HCT116 (cell line): ENCODE results near the gene CFAP92. TPM values are rescaled to one million over a fixed set of nuclear protein-coding genes. Genes with fewer than 3 reads are reported as not detected.

Source experiments
- ATAC-seq: fragments of 200-7000 bp; cut with Tn5 transposase; 2 replicates; pipeline ENCODE4 v1.9.1; 2020; ENCODE audit warnings: mild to moderate bottlenecking, moderate library complexity
- BruUV-seq: library from RNA; stranded (reverse); fragments of 400-500 nt; replicated peaks from 2 replicates; lab custom pipeline; 2021; lab: Mats Ljungman, UMichigan
- CTCF ChIA-PET: fragments of 300-600 bp; sonication (Branson Sonifier 250); formaldehyde crosslinking; loops from one replicate; lab custom pipeline; 2021; ENCODE audit warnings: antibody characterized with exemption; lab: Charles Lee
- POLR2A ChIA-PET: fragments of 300-600, 350-600 bp; sonication (Branson Sonifier 250); formaldehyde crosslinking; loops from one replicate; lab custom pipeline; 2021; ENCODE audit warnings: antibody characterized with exemption; lab: Charles Lee
- RAD21 ChIA-PET, 2 experiments: fragments of 300-600 bp; sonication (Branson Sonifier 250); formaldehyde crosslinking; loops; one replicate each; lab custom pipeline; 2023; ENCODE audit warnings: low total read pairs in 2 of 2; ENCODE audit not compliant: uncharacterized antibody in 2 of 2, unreplicated experiment in 2 of 2, low non-redundant PET in 1 of 2; lab: Charles Lee
- DNase-seq: peaks from one replicate; pipeline ENCODE4 v3.0.0-alpha.2; 2010; ENCODE audit warnings: low read depth, low spot score
- H2AFZ ChIP-seq: fragments of 200-600 bp; shearing (Covaris generic), sonication (generic); 2 replicates; pipeline ENCODE4 v1.6.1; 2017; ENCODE audit warnings: low read depth, mixed run types, mixed read lengths, antibody characterized with exemption, low read length; ENCODE audit not compliant: poor library complexity, severe bottlenecking
- H3K27ac ChIP-seq: 2 replicates; pipeline ENCODE4 v1.5.1; 2012; ENCODE audit warnings: low read depth, low read length
- H3K27me3 ChIP-seq: fragments of 200-600 bp; sonication (generic); 2 replicates; pipeline ENCODE4 v1.6.1; 2016; ENCODE audit warnings: mixed run types, low read length, mixed read lengths; ENCODE audit not compliant: insufficient read depth
- H3K36me3 ChIP-seq, 2 experiments: fragments of 200-500 bp in 1 of 2; fragments of 200-600 bp in 1 of 2; sonication (Bioruptor generic) in 1 of 2; sonication (generic) in 1 of 2; 2 replicates each; pipeline versions ENCODE4 v1.5.1 to v1.6.1; 2014 to 2016; ENCODE audit warnings: low read length in 2 of 2, inconsistent platforms in 1 of 2, mixed read lengths in 1 of 2, mixed run types in 1 of 2; ENCODE audit not compliant: insufficient read depth in 2 of 2, control insufficient read depth in 1 of 2
- H3K4me1 ChIP-seq, 2 experiments: fragments of 200-600 bp in 1 of 2; sonication (generic) in 1 of 2; 2 replicates each; pipeline versions ENCODE4 v1.5.1 to v1.6.1; 2012 to 2017; ENCODE audit warnings: low read length in 2 of 2, inconsistent platforms in 1 of 2, mild to moderate bottlenecking in 1 of 2, mixed read lengths in 1 of 2, mixed run types in 1 of 2, moderate library complexity in 1 of 2; ENCODE audit not compliant: insufficient read depth in 2 of 2, control insufficient read depth in 1 of 2
- H3K4me2 ChIP-seq: fragments of 200-600 bp; sonication (generic); 2 replicates; pipeline ENCODE4 v1.6.1; 2017; ENCODE audit warnings: mixed run types, low read length, mixed read lengths
- H3K4me3 ChIP-seq, 2 experiments: fragments of 200-600 bp in 1 of 2; sonication (generic) in 1 of 2; replicated peaks in 1 of 2; 2 replicates each; pipeline ENCODE4 v1.5.1; 2011 to 2016; ENCODE audit warnings: low read length in 2 of 2, control low read depth in 1 of 2, low read depth in 1 of 2, mild to moderate bottlenecking in 1 of 2, mixed read lengths in 1 of 2, mixed run types in 1 of 2
- H3K79me2 ChIP-seq: fragments of 200-600 bp; sonication (generic); 2 replicates; pipeline ENCODE4 v1.6.1; 2017; ENCODE audit warnings: mild to moderate bottlenecking, mixed run types, low read length, moderate library complexity, mixed read lengths; ENCODE audit not compliant: insufficient read depth
- H3K9ac ChIP-seq: fragments of 200-600 bp; sonication (generic); 2 replicates; pipeline ENCODE4 v1.6.1; 2016; ENCODE audit warnings: low read length, mixed read lengths
- H3K9me2 ChIP-seq: fragments of 200-600 bp; sonication (generic), shearing (Covaris generic); 2 replicates; pipeline ENCODE4 v1.6.1; 2017; ENCODE audit warnings: mixed run types, mild to moderate bottlenecking, moderate library complexity; ENCODE audit not compliant: insufficient read depth
- H3K9me3 ChIP-seq, 2 experiments: fragments of 200-500 bp in 1 of 2; fragments of 200-600 bp in 1 of 2; sonication (Bioruptor generic) in 1 of 2; sonication (generic) in 1 of 2; 2 replicates each; pipeline ENCODE4 v1.6.1; 2014 to 2017; ENCODE audit warnings: low read length in 2 of 2, mixed read lengths in 2 of 2, inconsistent platforms in 1 of 2, low read depth in 1 of 2, mild to moderate bottlenecking in 1 of 2, mixed run types in 1 of 2, moderate library complexity in 1 of 2; ENCODE audit not compliant: control insufficient read depth in 1 of 2, insufficient read depth in 1 of 2
- H4K20me1 ChIP-seq: fragments of 200-600 bp; sonication (generic), shearing (Covaris generic); 2 replicates; pipeline ENCODE4 v1.6.1; 2017; ENCODE audit warnings: mixed run types, mild to moderate bottlenecking, moderate library complexity; ENCODE audit not compliant: insufficient read depth
- CBX3 ChIP-seq: IDR thresholded peaks from 2 replicates; pipeline ENCODE4 v1.6.1; 2012; ENCODE audit warnings: low read depth
- CEBPB ChIP-seq: IDR thresholded peaks from 2 replicates; pipeline ENCODE4 v1.6.1; 2012; ENCODE audit warnings: low read depth
- CTCF ChIP-seq, 3 experiments: fragments of 200-600 bp in 1 of 3; sonication (generic) in 1 of 3; IDR thresholded peaks in 2 of 3; conservative IDR thresholded peaks in 1 of 3; 2 replicates each; pipeline ENCODE4 v1.5.1; 2012 to 2017; ENCODE audit warnings: low read depth in 2 of 3, low read length in 2 of 3, antibody characterized with exemption in 1 of 3, borderline replicate concordance in 1 of 3, control low read depth in 1 of 3, mild to moderate bottlenecking in 1 of 3, mixed read lengths in 1 of 3, mixed run types in 1 of 3, moderate library complexity in 1 of 3; ENCODE audit not compliant: insufficient read depth in 1 of 3
- EGR1 ChIP-seq: IDR thresholded peaks from 2 replicates; pipeline ENCODE4 v1.6.1; 2012; ENCODE audit warnings: low read depth
- EZH2 ChIP-seq: fragments of 200-600 bp; sonication (generic); IDR thresholded peaks from 2 replicates; pipeline ENCODE4 v1.6.1; 2017; ENCODE audit warnings: antibody characterized with exemption, mixed run types
- EZH2phosphoT487 ChIP-seq: fragments of 200-600 bp; IDR thresholded peaks from 2 replicates; pipeline ENCODE4 v1.6.1; 2018; ENCODE audit warnings: antibody characterized with exemption, borderline replicate concordance
- FOSL1 ChIP-seq: IDR thresholded peaks from 2 replicates; pipeline ENCODE4 v1.6.1; 2012; ENCODE audit warnings: low read depth
- JUND ChIP-seq: IDR thresholded peaks from 2 replicates; pipeline ENCODE4 v1.6.1; 2012
- POLR2A ChIP-seq: IDR thresholded peaks from 2 replicates; pipeline ENCODE4 v1.7.0; 2011; ENCODE audit warnings: borderline replicate concordance; ENCODE audit not compliant: insufficient read depth, insufficient read length; ENCODE audit errors: extremely low read depth
- POLR2AphosphoS5 ChIP-seq: IDR thresholded peaks from 2 replicates; pipeline ENCODE4 v1.6.1; 2011; ENCODE audit warnings: mild to moderate bottlenecking, low read depth, low read length, moderate library complexity
- RAD21 ChIP-seq: IDR thresholded peaks from 2 replicates; pipeline ENCODE4 v1.6.1; 2012; ENCODE audit warnings: low read depth, mild to moderate bottlenecking
- REST ChIP-seq: IDR thresholded peaks from 2 replicates; pipeline ENCODE4 v1.6.1; 2012; ENCODE audit warnings: low read depth
- SIN3A ChIP-seq: IDR thresholded peaks from 2 replicates; pipeline ENCODE4 v1.6.1; 2012; ENCODE audit warnings: low read depth
- SP1 ChIP-seq: IDR thresholded peaks from 2 replicates; pipeline ENCODE4 v1.6.1; 2012; ENCODE audit warnings: low read depth
- TCF7L2 ChIP-seq: IDR thresholded peaks from 2 replicates; pipeline ENCODE4 v1.7.0; 2011; ENCODE audit warnings: borderline replicate concordance, inconsistent platforms; ENCODE audit not compliant: insufficient read depth, insufficient read length; ENCODE audit errors: extremely low read depth
- YY1 ChIP-seq: IDR thresholded peaks from 2 replicates; pipeline ENCODE4 v1.6.1; 2011; ENCODE audit warnings: low read length, low read depth, moderate library complexity, mild to moderate bottlenecking; ENCODE audit not compliant: insufficient replicate concordance; ENCODE audit errors: extremely low read depth
- ZBTB33 ChIP-seq: IDR thresholded peaks from 2 replicates; pipeline ENCODE4 v1.6.1; 2011; ENCODE audit warnings: mild to moderate bottlenecking, low read length, moderate library complexity; ENCODE audit not compliant: insufficient replicate concordance; ENCODE audit errors: extremely low read depth
- ZNF274 ChIP-seq: fragments of 200-500 bp; sonication (Bioruptor generic); IDR thresholded peaks from 2 replicates; pipeline ENCODE4 v1.6.1; 2014; ENCODE audit warnings: mild to moderate bottlenecking, low read depth, low read length, inconsistent platforms
- intact Hi-C: fragments of 100-400 bp; cut with micrococcal nuclease; formaldehyde crosslinking; loops from 2 replicates; pipeline ENCODE4 v1.10.0; 2022
- total RNA-seq: library from RNA; stranded (reverse); gene quantifications from one replicate; pipeline ENCODE4 v1.2.1, GENCODE V29; 2021; ENCODE audit not compliant: unreplicated experiment
- TF ChIP-seq, protein P1 (sequence below): IDR thresholded peaks from 2 replicates; pipeline ENCODE4 v1.6.1; 2012

Gene CFAP92
- total RNA-seq, 1 experiment from 2014 or later: 3.6 TPM

DNA sequence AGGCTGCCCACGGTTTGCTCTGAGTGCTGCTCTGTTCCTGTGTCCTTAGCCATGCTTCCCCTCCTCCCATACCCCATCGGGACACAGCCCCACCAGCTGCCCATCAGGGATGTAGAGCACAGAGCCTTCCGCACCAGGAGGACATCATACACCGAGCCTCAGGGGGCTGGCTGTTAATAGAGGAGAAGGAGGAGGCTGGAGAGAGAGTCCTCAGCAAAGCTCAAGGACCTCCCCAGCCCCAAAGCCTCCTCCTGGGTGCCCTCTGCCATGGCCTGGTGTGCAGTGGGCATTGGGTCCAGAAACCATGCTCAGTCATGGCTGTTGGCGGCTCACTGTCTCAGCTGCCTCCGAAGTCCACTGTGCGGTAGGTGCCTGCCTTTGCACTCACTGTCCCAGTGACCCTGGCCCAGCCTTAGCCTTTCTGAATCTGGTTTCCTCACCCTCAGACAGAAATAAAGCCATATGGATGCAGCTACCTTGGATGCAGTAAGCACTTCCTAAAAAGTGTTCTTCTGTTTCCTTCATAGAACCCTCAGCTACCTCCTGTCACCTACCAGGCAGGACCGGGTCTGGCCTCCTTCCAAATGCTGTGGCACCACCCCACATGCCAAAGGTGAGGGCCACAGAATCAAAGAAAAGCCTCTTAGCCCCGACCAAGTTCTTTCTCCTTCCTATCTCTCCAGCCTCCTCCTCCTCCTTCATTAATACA, 60.5 kb downstream of the CFAP92 start:
- intact Hi-C loops: no loop called here
- 0 out of 2 replicates have a peak, but pooled peaks have one; percentile 14 for ATAC-seq
- H4K20me1 ChIP-seq: no peaks in the 10 kb centered on the region
- no peaks in the 10 kb centered on the region for H3K36me3 ChIP-seq
- H3K9me3 ChIP-seq: no peaks in the 10 kb centered on the region
- H3K9me2 ChIP-seq: no peaks in the 10 kb centered on the region
- POLR2A ChIA-PET: no interaction called here
- H3K4me2 ChIP-seq: no peak overlapping the region
- no peak overlapping the region for H3K27ac ChIP-seq
- no peak for DNase-seq
- CTCF ChIA-PET: no interaction called here
- TF ChIP-seq CTCF (IDR thresholded peaks at IDR 0.05 in 2 of 3, conservative IDR thresholded peaks at IDR 0.05 in 1 of 3; ENCODE audit: borderline replicate concordance in 1 of 3, insufficient read depth in 1 of 3, low read depth in 2 of 3, low read length in 2 of 3) (no peak), JUND (no peak), TCF7L2 (no peak), YY1 (no peak), ZBTB33 (no peak), POLR2A (no peak), EGR1 (no peak), SIN3A (no peak), EZH2phosphoT487 (no peak), RAD21 (no peak), SP1 (no peak), ZNF274 (no peak), REST (no peak), FOSL1 (no peak), CEBPB (no peak), CBX3 (no peak), POLR2AphosphoS5 (no peak), EZH2 (no peak)
- TF ChIP-seq, protein P1, sequence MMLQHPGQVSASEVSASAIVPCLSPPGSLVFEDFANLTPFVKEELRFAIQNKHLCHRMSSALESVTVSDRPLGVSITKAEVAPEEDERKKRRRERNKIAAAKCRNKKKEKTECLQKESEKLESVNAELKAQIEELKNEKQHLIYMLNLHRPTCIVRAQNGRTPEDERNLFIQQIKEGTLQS: no peak
- H3K4me1 ChIP-seq: no peaks in the 10 kb centered on the region
- no peak overlapping the region for H2AFZ ChIP-seq
- RAD21 ChIA-PET: no interaction called here
- no peaks in the 10 kb centered on the region for H3K27me3 ChIP-seq
- no peak overlapping the region for H3K4me3 ChIP-seq
- no TSS peak for BruUV-seq
- H3K9ac ChIP-seq: no peak overlapping the region
- no peaks in the 10 kb centered on the region for H3K79me2 ChIP-seq
